ENCODE results near the gene HACD2.
"Not testable (repeated sequence)": the region's sequence is repeated elsewhere in the genome, so short reads cannot be mapped to it uniquely, and the experiment has no call there.

Gene HACD2

DNA sequence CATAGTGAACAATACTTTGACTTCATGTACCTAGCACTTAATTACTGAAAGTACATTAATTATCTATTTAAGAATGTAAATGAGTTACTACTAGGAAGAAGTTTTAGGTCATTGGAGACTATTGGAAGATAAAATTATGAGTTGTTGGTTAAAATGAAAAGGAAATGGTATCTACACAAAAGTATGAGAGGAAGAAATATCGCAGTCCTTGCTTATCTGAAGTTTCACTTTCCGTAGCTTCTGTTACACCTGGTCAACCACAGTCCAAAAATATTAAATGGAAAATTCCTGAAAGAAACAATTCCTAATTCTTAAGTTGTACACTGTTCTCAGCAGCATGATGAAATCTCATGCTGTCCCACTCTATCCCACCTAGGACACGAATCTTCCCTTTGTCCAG, 57.8 kb downstream of the HACD2 start:
- no peak for DNase-seq (ENCODE audit: low read depth in 1 of 2, low spot score in 1 of 2)

- DNase-seq (ENCODE audit: low read depth in 1 of 2, low spot score in 1 of 2): no peak
Observed at GRCh38 chr3:123526474-123526873, 58.4 kb downstream of the HACD2 start.

DNA sequence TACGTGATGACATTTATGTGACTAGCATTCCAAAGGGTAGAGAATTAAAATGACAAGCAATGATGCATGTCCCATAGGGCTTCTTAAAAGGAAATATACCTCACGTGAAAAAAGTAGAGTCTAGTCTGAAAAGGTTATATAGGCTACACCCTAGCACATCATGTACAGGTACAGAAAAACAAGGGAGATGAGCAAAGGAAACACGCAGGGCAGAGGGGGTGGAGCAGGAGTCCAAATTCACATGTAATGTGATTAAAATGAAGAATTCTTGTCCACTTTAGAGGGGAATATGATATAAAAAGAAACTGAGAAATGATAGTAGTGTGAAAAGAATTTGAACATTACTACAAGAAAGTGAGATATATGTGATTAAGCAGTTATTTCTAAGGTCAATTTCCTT, 59.4 kb downstream of the HACD2 start:
- DNase-seq (ENCODE audit: low read depth in 1 of 2, low spot score in 1 of 2): no peak

- DNase-seq (ENCODE audit: low read depth in 1 of 2, low spot score in 1 of 2): no peak
Observed at GRCh38 chr3:123524981-123525380, 59.9 kb downstream of the HACD2 start.

DNA sequence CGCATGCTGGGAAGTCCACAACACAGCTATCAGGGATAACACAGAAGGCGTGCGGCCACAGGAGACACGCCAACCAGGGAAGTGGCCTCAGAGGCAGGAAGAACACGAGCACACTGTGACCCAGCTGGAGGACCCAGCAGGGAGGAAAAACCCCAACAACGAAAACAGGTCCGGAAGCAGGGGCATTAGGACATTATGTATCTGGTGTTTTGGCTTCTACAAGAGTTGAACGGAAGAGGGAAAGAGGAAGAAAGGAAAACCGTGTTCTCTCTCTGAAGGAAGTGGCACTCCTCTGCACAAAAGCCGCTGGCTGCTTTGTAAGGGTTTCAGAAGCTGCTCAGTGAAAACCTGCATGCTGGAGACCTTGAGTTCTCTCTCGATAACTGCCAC, 61.8 kb downstream of the HACD2 start:
- no peak for DNase-seq (ENCODE audit: low read depth in 1 of 2, low spot score in 1 of 2)

- no peak for DNase-seq (ENCODE audit: low read depth in 1 of 2, low spot score in 1 of 2)
Observed at GRCh38 chr3:123522320-123523022, 62.4 kb downstream of the HACD2 start.

GRCh38 chr3:123521179-123521969, 63.5 kb downstream of the HACD2 start:
- DNase-seq (ENCODE audit: low read depth in 1 of 2, low spot score in 1 of 2): no peak

DNA sequence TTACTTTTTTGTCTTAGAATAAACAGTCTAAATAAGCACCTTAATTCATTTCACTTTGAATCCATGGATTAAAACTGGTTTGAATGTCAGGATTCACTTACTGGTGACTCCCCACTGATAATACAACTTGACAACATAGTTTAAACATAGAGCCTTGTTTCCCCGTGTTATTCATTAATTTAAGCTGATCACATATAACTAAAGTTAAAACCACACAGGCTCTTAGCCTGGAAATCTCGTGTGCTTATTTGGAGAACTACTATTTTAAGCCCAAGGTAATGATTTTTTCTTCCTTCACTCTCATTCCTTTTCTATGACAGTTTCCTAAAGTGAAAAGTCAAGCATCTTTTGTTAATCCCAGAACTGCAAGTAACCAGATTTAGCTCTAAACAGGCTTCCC, 64.2 kb downstream of the HACD2 start:
- no peak for DNase-seq (ENCODE audit: low read depth in 1 of 2, low spot score in 1 of 2)

GRCh38 chr3:123518892-123519485, 65.9 kb downstream of the HACD2 start:
- DNase-seq (ENCODE audit: low read depth in 1 of 2, low spot score in 1 of 2): no peak

GRCh38 chr3:123511726-123512125, 73.1 kb downstream of the HACD2 start:
- no peak for DNase-seq (ENCODE audit: low read depth in 1 of 2, low spot score in 1 of 2)

DNA sequence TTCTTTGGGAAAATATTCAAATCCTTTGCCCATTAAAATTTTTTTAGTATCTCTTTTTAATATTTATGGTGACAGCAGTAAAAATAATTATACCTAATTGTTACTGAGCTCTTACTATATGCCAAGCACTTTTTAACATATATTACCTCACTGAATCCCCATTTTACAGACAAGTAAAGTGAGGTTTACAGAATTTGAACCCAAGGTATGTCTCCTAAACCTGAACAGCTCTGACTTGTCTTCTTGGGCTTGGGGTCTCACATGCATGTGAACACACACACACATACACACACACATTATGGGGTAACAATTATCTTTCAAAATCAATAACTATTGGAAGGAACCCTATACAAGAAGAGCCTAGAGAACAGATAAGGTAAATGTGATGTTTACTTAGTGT, 73.8 kb downstream of the HACD2 start:
- no peak for DNase-seq (ENCODE audit: low read depth in 1 of 2, low spot score in 1 of 2)

DNA sequence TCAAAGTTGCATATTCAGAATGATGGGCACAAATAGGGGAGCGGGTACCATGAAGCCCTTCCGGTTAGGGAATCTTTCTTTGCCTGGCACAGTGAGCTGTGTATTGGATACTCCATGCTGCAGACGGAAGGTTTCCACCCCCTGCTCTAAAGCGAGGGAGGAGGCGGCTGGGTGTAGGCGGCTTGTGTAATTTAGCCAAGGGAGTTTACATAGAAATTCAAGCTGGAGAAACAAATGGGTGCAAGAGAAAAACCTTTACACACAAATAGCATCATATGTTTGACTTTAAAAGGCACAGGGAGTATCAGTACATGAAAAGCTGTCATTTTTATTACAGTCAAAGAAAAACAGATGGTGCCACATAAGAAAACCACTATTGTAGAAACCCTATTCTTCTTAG, 76.7 kb downstream of the HACD2 start:
- DNase-seq (ENCODE audit: low read depth in 1 of 2, low spot score in 1 of 2): no peak

- DNase-seq (ENCODE audit: low read depth in 1 of 2, low spot score in 1 of 2): no peak
Observed at GRCh38 chr3:123505820-123506219, 79.0 kb downstream of the HACD2 start.

GRCh38 chr3:123503203-123503602, 81.7 kb downstream of the HACD2 start:
- DNase-seq (ENCODE audit: low read depth in 1 of 2, low spot score in 1 of 2): no peak

DNA sequence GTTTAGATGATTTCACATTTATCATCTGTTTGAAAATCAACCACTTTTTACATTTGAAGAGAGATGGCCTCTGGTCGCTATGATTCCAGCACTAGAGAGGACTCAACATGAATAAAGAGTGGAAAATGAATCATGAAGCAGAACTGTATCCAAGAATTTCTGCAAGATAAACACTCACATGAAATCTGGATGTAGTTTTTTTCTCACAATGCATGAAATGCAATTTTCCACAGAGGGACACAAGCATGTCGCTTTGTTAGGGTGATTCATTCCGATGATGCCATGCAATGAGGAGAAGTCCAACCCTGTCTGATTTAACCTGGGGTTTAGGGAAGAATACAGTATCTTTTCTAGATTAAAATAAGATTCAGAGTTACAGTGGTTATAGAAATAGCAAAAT, 85.5 kb downstream of the HACD2 start:
- DNase-seq (ENCODE audit: low read depth in 1 of 2, low spot score in 1 of 2): no peak

DNA sequence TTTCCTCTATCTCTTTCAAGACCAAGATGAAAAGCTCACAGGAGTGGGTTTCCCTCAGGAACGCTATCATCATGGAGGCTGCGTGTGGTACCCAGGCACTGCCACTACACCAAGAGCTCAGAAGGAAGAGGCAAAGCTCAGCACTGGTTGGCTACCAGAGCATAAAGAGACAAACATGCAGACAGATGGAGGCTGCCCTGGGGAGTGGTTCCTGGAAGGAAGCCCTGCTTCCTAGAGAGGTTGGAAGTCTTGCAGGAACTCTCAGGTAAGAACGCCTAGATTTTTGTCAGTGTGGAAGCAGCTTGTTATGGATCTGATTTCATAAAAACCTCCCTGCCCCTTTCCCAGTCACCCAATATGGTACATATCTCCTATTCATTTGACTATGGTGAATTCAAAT, 86.1 kb downstream of the HACD2 start:
- no peak for DNase-seq (ENCODE audit: low read depth in 1 of 2, low spot score in 1 of 2)

DNA sequence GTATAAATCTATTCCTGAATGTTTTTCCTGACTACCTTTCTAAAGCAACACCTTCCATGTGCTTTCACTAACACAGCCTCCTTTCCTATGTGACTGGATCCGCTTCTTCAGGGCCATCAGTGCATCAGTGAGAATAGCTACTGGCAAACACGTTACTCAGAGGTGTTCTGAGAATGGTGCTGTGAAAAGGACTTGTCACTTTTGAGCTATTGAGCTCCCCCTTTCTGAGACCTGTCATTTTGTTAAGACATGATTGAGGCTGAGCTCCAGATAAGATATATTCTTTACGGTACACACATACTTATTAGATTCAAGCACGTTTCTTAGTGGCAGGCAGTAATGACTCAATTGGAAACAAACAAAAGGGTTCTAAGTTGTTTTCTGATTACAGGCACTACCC, 90.9 kb downstream of the HACD2 start:
- no peak for DNase-seq (ENCODE audit: low read depth in 1 of 2, low spot score in 1 of 2)

DNA sequence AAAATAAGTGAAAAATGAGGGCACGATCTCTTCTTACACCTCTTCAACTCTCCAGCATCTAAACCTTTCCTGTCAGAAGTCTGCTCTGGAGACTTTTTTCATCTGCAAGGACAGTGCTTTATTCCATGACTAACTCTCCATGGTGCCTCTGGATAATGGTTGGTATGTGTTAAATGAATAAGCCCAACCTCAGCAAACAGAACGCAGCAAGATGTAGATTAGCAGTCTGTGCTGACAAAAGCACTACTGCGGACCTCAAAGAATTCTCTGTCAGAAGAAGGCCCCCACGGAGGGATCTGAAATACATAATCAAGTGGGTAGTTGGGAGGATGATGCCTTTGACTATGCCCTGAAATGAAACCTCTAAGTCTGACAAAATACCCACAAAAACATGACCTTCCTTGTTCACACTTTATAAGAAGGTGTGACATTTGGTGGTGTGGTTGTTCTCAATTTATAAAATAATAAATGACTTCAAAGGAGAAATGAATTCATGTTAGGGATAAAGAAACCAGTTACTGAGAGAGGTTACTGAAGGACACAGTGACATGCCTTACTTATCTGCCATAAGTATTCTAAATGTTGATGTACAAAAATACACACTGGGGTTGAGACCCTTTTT, 92.8 kb downstream of the HACD2 start:
- no peak for DNase-seq (ENCODE audit: low read depth in 1 of 2, low spot score in 1 of 2)

DNA sequence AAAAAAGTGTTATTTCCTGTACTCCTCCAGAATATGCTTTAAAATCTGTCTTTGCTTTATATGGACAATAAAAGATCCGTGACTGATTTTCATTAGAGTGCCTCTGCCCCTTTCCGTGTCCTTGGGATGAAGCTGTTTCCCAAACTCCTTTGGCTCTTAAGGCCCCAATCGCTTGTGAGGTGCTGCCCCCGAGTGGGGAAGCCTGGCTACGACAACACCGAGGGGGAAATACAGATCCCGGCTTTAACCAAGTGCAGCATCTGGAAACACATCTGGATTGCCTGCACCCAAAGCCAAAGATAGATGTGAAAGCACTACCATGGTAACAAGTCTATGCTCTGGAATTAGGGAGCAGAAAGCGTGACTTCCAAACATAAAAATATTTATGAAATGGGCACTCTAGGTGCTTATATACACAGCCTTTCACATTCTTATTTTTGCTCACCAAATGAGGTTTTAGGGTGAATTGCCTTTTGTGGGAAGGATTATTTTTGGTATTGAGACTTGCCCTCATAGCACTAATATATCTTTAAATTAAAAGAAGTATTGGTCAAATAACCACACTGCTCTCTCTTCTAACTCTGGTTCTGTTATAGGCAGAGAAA, 95.4 kb downstream of the HACD2 start:
- no peak for DNase-seq (ENCODE audit: low read depth in 1 of 2, low spot score in 1 of 2)

DNA sequence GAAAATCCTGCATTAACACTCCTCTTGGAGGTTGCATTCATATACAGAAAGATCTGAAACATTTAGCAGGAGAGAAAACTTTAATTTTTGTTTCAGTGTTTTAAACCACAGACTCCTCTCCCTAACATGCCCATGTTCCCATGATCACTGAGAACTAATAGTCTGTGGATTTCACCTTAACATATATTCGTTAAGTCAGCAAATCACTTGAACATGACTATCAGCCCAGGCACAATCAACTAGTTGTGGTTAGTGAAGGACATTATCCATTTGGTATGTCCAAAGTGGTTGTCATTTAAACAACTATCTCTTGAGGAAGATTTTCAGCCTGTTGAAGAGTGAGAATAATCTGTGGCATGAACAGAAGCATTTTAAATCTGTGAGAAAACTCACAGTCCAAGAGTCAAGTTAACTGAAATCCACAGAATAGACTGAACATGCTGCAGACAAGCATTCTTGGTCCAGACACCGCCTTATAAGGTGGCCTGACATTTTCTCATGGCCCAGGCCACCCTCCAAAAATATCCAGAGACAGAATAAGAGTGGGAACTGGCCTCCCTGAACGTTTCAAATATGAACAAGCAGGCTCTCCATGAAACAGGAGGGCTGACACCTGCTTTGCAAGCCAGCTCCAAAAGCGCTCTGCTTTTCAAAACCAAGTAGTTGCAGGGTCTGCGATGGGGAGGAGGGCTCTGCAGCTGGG, 96.1 kb downstream of the HACD2 start:
- DNase-seq (ENCODE audit: low read depth in 1 of 2, low spot score in 1 of 2): no peak

DNA sequence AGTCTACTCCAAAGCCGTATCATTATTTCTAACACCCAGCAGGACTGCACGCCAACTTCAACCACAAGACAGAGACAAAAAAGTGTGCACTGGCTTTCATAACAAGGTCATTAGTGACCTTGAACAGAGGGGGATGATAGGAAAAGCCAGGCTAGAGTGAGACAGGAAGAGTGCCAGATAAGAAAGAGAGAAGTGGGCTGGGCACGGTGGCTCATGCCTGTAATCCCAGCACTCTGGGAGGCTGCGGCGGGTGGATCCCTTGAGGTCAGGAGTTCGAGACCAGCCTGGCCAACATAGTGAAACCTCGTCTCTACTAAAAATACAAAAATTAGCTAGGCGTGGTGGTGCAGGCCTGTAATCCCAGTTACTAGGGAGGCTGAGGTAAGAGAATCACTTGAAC, 97.8 kb downstream of the HACD2 start:
- not testable (repeated sequence) for DNase-seq (ENCODE audit: low read depth in 1 of 2, low spot score in 1 of 2)

All from activated T-helper 1 cell treated with anti-CD3 and anti-CD28 coated beads, Interleukin-2, amount 50 U/mL, for 16 hours (primary cell).